ENCODE measurements around the gene MAPT.
"Not testable (repeated sequence)": the region's sequence is repeated elsewhere in the genome, so short reads cannot be mapped to it uniquely, and the experiment has no call there.

MAPT gene

GRCh38 chr17:45952814-45953320 is 58.5 kb downstream of the MAPT start:
- DNase-seq (ENCODE audit: low read depth in 2 of 2): no peak

- DNase-seq (ENCODE audit: low read depth in 2 of 2): no peak
Measured at GRCh38 chr17:45953561-45953960, 59.2 kb downstream of the MAPT start.

- DNase-seq (ENCODE audit: low read depth in 2 of 2): no peak
Measured at GRCh38 chr17:45954914-45955313, 60.6 kb downstream of the MAPT start.

- no peak for DNase-seq (ENCODE audit: low read depth in 2 of 2)
Measured at GRCh38 chr17:45955326-45955725, 61.0 kb downstream of the MAPT start.

- DNase-seq (ENCODE audit: low read depth in 2 of 2): no peak
Measured at GRCh38 chr17:45956090-45956489, 61.7 kb downstream of the MAPT start.

GRCh38 chr17:45956746-45957145 is 62.4 kb downstream of the MAPT start:
- DNase-seq (ENCODE audit: low read depth in 2 of 2): not testable (repeated sequence)

- DNase-seq (ENCODE audit: low read depth in 2 of 2): no peak
Measured at GRCh38 chr17:45958307-45958706, 64.0 kb downstream of the MAPT start.

- no peak for DNase-seq (ENCODE audit: low read depth in 2 of 2)
Measured at GRCh38 chr17:45958994-45959665, 64.8 kb downstream of the MAPT start.

GRCh38 chr17:45960311-45960710 is 66.0 kb downstream of the MAPT start:
- no peak for DNase-seq (ENCODE audit: low read depth in 2 of 2)

GRCh38 chr17:45961206-45961605 is 66.9 kb downstream of the MAPT start:
- DNase-seq (ENCODE audit: low read depth in 2 of 2): no peak

GRCh38 chr17:45962221-45962972 is 68.0 kb downstream of the MAPT start:
- DNase-seq (ENCODE audit: low read depth in 2 of 2): no peak

- DNase-seq (ENCODE audit: low read depth in 2 of 2): no peak
Measured at GRCh38 chr17:45963283-45963682, 68.9 kb downstream of the MAPT start.

- DNase-seq (ENCODE audit: low read depth in 2 of 2): no peak
Measured at GRCh38 chr17:45963889-45964288, 69.5 kb downstream of the MAPT start.

- no peak for DNase-seq (ENCODE audit: low read depth in 2 of 2)
Measured at GRCh38 chr17:45964634-45965033, 70.3 kb downstream of the MAPT start.

- DNase-seq (ENCODE audit: low read depth in 2 of 2): no peak
Measured at GRCh38 chr17:45965812-45966211, 71.5 kb downstream of the MAPT start.

GRCh38 chr17:45966606-45967280 is 72.4 kb downstream of the MAPT start:
- no peak for DNase-seq (ENCODE audit: low read depth in 2 of 2)

- DNase-seq (ENCODE audit: low read depth in 2 of 2): no peak
Measured at GRCh38 chr17:45967378-45967777, 73.0 kb downstream of the MAPT start.

GRCh38 chr17:45968732-45969131 is 74.4 kb downstream of the MAPT start:
- no peak for DNase-seq (ENCODE audit: low read depth in 2 of 2)

GRCh38 chr17:45969726-45970125 is 75.4 kb downstream of the MAPT start:
- no peak for DNase-seq (ENCODE audit: low read depth in 2 of 2)

- no peak for DNase-seq (ENCODE audit: low read depth in 2 of 2)
Measured at GRCh38 chr17:45970659-45971058, 76.3 kb downstream of the MAPT start.

GRCh38 chr17:45971698-45972141 is 77.4 kb downstream of the MAPT start:
- DNase-seq (ENCODE audit: low read depth in 2 of 2): no peak

- DNase-seq (ENCODE audit: low read depth in 2 of 2): no peak
Measured at GRCh38 chr17:45972531-45972930, 78.2 kb downstream of the MAPT start.

Data from stimulated activated CD8-positive, alpha-beta memory T cell treated with anti-CD3 and anti-CD28 coated beads, Interleukin-7, amount 100 ng/mL, for 1 hour (primary cell).